ENCODE results near the gene FCRL3. TPM values are rescaled to one million over a fixed set of nuclear protein-coding genes. Genes with fewer than 3 reads are reported as not detected.

Gene FCRL3
- total RNA-seq, 4 donors from 2014 or later = 0.13 to 0.20 TPM; not detected in 2

DNA sequence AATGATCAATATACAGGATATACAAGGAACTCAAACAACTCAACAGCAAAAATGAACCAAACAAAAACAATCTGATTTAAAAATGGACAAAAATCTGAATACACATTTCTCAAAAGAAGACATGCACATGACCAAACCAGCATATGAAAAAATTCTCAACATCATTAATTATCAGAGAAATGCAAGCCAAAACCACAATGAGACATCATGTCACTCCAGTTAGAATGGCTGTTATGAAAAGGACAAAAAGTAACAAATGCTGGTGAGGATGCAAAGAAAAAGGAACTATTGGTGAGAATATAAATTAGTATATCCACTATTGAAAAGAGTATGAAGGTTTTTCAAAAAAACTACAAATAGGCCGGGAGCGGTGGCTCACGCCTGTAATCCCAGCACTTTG lies 42.0 kb downstream of the FCRL3 start:
- intact Hi-C loops (cut with DNase I) = no loop called here
- WGBS, 2 donors = 94 to 97% methylated on average over 3 of the region's 3 CpGs

DNA sequence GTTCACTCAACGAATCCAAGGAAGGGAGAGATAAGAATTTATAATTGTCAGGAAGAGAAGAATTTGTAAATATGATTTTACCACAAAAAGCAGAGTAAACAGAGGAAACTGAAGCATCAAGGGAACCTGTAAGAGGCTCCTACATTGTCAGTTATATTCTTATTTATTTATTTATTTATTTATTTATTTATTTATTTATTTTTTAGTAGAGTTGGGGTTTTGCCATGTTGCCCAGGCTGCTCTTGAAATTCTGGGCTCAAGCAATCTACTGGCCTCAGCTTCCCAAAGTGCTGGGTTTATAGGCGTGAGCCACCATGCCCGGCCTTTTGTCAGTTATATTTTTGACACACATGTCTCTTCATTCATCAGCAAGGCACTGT lies 47.1 kb downstream of the FCRL3 start:
- TF ChIP-seq POLR2A (IDR thresholded peaks at IDR 0.05) = no peak
- TF ChIP-seq, protein P1, sequence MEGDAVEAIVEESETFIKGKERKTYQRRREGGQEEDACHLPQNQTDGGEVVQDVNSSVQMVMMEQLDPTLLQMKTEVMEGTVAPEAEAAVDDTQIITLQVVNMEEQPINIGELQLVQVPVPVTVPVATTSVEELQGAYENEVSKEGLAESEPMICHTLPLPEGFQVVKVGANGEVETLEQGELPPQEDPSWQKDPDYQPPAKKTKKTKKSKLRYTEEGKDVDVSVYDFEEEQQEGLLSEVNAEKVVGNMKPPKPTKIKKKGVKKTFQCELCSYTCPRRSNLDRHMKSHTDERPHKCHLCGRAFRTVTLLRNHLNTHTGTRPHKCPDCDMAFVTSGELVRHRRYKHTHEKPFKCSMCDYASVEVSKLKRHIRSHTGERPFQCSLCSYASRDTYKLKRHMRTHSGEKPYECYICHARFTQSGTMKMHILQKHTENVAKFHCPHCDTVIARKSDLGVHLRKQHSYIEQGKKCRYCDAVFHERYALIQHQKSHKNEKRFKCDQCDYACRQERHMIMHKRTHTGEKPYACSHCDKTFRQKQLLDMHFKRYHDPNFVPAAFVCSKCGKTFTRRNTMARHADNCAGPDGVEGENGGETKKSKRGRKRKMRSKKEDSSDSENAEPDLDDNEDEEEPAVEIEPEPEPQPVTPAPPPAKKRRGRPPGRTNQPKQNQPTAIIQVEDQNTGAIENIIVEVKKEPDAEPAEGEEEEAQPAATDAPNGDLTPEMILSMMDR (IDR thresholded peaks at IDR 0.05) = no peak
- H3K4me3 ChIP-seq (replicated peaks in 1 of 3) = no peak overlapping the region
- H3K27ac ChIP-seq = no peak overlapping the region
- 66 to 67% methylated on average over 3 of the region's 3 CpGs for WGBS, 2 donors
- H3K36me3 ChIP-seq = no peaks in the 10 kb centered on the region
- DNase-seq = no peak
- intact Hi-C loops (cut with DNase I) = no loop called here
- no peaks in the 10 kb centered on the region for H3K4me1 ChIP-seq
- no peaks in the 10 kb centered on the region for H3K27me3 ChIP-seq
- no peaks in the 10 kb centered on the region for H3K9me3 ChIP-seq

More for the DNA sequence above, 42.0 kb downstream of the FCRL3 start:
- Histone ChIP-seq H3K4me3 (replicated peaks in 1 of 3) (no peak overlapping the region), H3K27me3 (no peaks in the 10 kb centered on the region), H3K36me3 (no peaks in the 10 kb centered on the region), H3K9me3 (no peaks in the 10 kb centered on the region), H3K27ac (no peak overlapping the region), H3K4me1 (no peaks in the 10 kb centered on the region)
- DNase-seq = no peak
- TF ChIP-seq POLR2A (IDR thresholded peaks at IDR 0.05) = no peak
- TF ChIP-seq, protein P1 (IDR thresholded peaks at IDR 0.05) = no peak

DNA sequence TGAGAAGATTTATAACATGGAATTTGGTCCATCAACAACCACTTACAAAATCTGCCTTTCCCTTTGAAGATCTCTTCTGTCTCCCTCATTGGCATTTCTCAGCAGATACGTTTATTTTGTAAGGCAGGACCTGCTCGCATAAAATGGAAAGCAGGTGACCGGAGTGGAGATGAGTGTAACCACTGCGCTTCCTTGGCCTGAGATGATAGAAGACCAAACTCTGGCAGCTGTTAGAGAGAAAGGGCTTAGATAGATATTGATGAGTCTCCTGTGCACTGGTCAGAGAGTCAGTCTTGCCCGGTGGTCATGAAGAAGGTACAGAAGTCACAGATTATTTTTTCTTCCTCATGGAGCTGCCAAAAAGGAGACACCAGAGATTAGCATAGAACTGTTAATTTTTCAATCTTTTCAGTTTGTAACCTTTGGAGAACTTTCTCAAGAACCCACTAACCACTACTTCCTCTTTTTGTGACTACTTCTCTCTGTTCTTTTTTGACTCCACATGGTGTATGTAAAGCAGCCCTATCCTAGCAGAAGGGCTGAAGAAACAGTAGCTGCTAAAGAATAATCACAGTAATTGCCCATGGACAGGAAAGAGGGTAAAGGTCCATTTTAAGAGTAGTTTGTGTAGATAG lies 47.6 kb downstream of the FCRL3 start:
- H3K4me1 ChIP-seq = no peaks in the 10 kb centered on the region
- no peaks in the 10 kb centered on the region for H3K27me3 ChIP-seq
- H3K9me3 ChIP-seq = no peaks in the 10 kb centered on the region
- intact Hi-C loops (cut with DNase I) = no loop called here
- no peak for TF ChIP-seq POLR2A (IDR thresholded peaks at IDR 0.05)
- TF ChIP-seq, protein P1 (IDR thresholded peaks at IDR 0.05) = no peak
- H3K36me3 ChIP-seq = no peaks in the 10 kb centered on the region
- no peak overlapping the region for H3K27ac ChIP-seq
- no peak for DNase-seq
- H3K4me3 ChIP-seq (replicated peaks in 1 of 3) = no peak overlapping the region
- 84 to 85% methylated on average over 5 of the region's 5 CpGs for WGBS, 2 donors

DNA sequence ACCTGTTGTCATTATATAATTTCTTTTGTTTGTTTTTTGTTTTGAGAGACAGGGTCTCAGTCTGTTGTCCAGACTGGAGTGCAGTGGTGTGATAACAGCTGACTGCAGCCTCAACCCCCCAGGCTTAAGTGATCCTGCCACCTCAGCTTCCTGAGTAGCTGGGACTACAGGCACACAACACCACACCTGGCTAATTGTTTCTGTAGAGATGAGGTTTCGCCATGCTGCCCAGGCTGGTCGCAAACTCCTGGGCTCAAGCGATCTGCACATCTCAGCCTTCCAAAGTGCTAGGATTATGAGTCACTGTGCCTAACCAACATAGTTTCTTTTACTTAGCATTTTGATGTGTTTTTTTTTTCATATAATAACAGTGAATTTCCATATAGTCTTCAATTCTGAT lies 52.3 kb downstream of the FCRL3 start:
- intact Hi-C loops (cut with DNase I) = no loop called here
- Histone ChIP-seq H3K27ac (no peak overlapping the region), H3K4me3 (replicated peaks in 1 of 3) (no peak overlapping the region), H3K27me3 (no peaks in the 10 kb centered on the region), H3K36me3 (no peaks in the 10 kb centered on the region), H3K4me1 (no peaks in the 10 kb centered on the region), H3K9me3 (no peaks in the 10 kb centered on the region)
- WGBS, 2 donors = 97% methylated on average over 3 of the region's 3 CpGs
- TF ChIP-seq, protein P1 (IDR thresholded peaks at IDR 0.05) = no peak
- TF ChIP-seq POLR2A (IDR thresholded peaks at IDR 0.05) = no peak
- DNase-seq = no peak

DNA sequence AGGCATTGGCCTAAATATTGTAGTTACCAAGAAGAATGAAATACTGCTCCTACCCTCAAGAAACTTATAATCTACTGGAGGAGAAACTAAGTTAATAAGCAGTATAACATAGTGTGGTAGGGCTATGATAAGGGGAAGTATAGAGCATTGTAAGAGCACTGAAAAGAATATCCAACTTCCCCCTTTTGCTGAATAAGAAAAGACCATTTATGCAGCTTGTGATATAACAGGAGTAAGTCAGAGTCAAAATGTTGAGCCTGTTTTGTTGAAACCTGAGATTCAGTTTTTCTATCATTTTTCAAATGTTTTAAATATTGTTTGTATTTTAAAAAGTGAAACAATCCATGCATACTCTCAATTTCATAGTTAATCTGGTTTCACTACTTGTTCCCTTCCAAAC lies 54.4 kb downstream of the FCRL3 start:
- Histone ChIP-seq H3K4me3 (replicated peaks in 1 of 3) (no peak overlapping the region), H3K27ac (no peak overlapping the region), H3K9me3 (no peaks in the 10 kb centered on the region), H3K36me3 (no peaks in the 10 kb centered on the region), H3K27me3 (no peaks in the 10 kb centered on the region), H3K4me1 (no peaks in the 10 kb centered on the region)
- TF ChIP-seq, protein P1 (IDR thresholded peaks at IDR 0.05) = no peak
- no peak for DNase-seq
- intact Hi-C loops (cut with DNase I) = no loop called here

Measured in thyroid gland (tissue), 4 donors.